Measurements from ENCODE around the gene RNF217. TPM values are rescaled to one million over a fixed set of nuclear protein-coding genes. Genes with fewer than 3 reads are reported as not detected.

The RNF217 gene
- polyA plus RNA-seq, 1 donor (not counting 4 experiments of a cell fraction or from before 2014, with no cell fraction given): 44.0 TPM

- Histone ChIP-seq H3K4me3 (ENCODE audit: control insufficient read depth in 2 of 3, extremely low read depth in 1 of 3, insufficient read depth in 2 of 3, low read depth in 1 of 3, low read length in 3 of 3) (no peak overlapping the region), H3K4me1 (ENCODE audit: control insufficient read depth, extremely low read depth, insufficient read depth, low read length) (peaks cover 21% of the 10 kb centered on the region), H3K27ac (ENCODE audit: control insufficient read depth, insufficient read depth, low read length) (no peak overlapping the region), H3K27me3 (ENCODE audit: control insufficient read depth, extremely low read depth, insufficient read depth, low read length) (no peaks in the 10 kb centered on the region), H3K36me3 (ENCODE audit: control insufficient read depth in 2 of 2, extremely low read depth in 1 of 2, insufficient read depth in 2 of 2, low read length in 2 of 2) (peaks cover 0 to 4% of the 10 kb centered on the region in 2 experiments), H3K4me2 (ENCODE audit: control insufficient read depth, extremely low read depth, insufficient read depth, low read depth, low read length) (no peak overlapping the region), H3K9ac (ENCODE audit: control insufficient read depth, extremely low read depth, insufficient read depth, low read length) (no peak overlapping the region), H3K9me1 (ENCODE audit: control insufficient read depth, extremely low read depth, insufficient read depth, low read length) (no peaks in the 10 kb centered on the region), H3K79me2 (ENCODE audit: control insufficient read depth, insufficient read depth, low read length) (peaks cover 47% of the 10 kb centered on the region), H2AFZ (ENCODE audit: control insufficient read depth, low read length) (no peak overlapping the region), H4K20me1 (ENCODE audit: control insufficient read depth, extremely low read depth, insufficient read depth, low read length) (no peaks in the 10 kb centered on the region), H3K9me3 (ENCODE audit: control insufficient read depth, low read depth, low read length) (no peaks in the 10 kb centered on the region)
- DNase-seq (ENCODE audit: low read depth, low spot score) (no peak), FAIRE-seq (peak; percentile 85)
- no peak for TF ChIP-seq CTCF (optimal IDR thresholded peaks at IDR 0.05 in 1 of 3, IDR thresholded peaks at IDR 0.05 in 1 of 3, conservative IDR thresholded peaks at IDR 0.05 in 1 of 3; ENCODE audit: extremely low read depth in 1 of 3, insufficient read depth in 2 of 3, low read length in 3 of 3)
- TF ChIP-seq EZH2 (IDR thresholded peaks at IDR 0.05; ENCODE audit: low read length): no peak
- dilution Hi-C loops (cut with MboI; ENCODE audit: extremely low pct_ligation_motif_present, low sequenced_read_pairs): no loop called here
Measured at GRCh38 chr6:125004198-125004597, 42.0 kb downstream of the RNF217 start.

GRCh38 chr6:125004797-125005595 is 42.8 kb downstream of the RNF217 start:
- H4K20me1 ChIP-seq (ENCODE audit: control insufficient read depth, extremely low read depth, insufficient read depth, low read length): no peaks in the 10 kb centered on the region
- peaks cover 42% of the 10 kb centered on the region for H3K79me2 ChIP-seq (ENCODE audit: control insufficient read depth, insufficient read depth, low read length)
- H3K4me3 ChIP-seq (ENCODE audit: control insufficient read depth in 2 of 3, extremely low read depth in 1 of 3, insufficient read depth in 2 of 3, low read depth in 1 of 3, low read length in 3 of 3): no peak overlapping the region
- H3K27me3 ChIP-seq (ENCODE audit: control insufficient read depth, extremely low read depth, insufficient read depth, low read length): no peaks in the 10 kb centered on the region
- no peak overlapping the region for H3K4me2 ChIP-seq (ENCODE audit: control insufficient read depth, extremely low read depth, insufficient read depth, low read depth, low read length)
- FAIRE-seq: peak; percentile 41
- TF ChIP-seq EZH2 (IDR thresholded peaks at IDR 0.05; ENCODE audit: low read length): no peak
- no peak for TF ChIP-seq CTCF (optimal IDR thresholded peaks at IDR 0.05 in 1 of 3, IDR thresholded peaks at IDR 0.05 in 1 of 3, conservative IDR thresholded peaks at IDR 0.05 in 1 of 3; ENCODE audit: extremely low read depth in 1 of 3, insufficient read depth in 2 of 3, low read length in 3 of 3)
- H2AFZ ChIP-seq (ENCODE audit: control insufficient read depth, low read length): no peak overlapping the region
- H3K9me1 ChIP-seq (ENCODE audit: control insufficient read depth, extremely low read depth, insufficient read depth, low read length): no peaks in the 10 kb centered on the region
- no peak overlapping the region for H3K27ac ChIP-seq (ENCODE audit: control insufficient read depth, insufficient read depth, low read length)
- peaks cover 21% of the 10 kb centered on the region for H3K4me1 ChIP-seq (ENCODE audit: control insufficient read depth, extremely low read depth, insufficient read depth, low read length)
- H3K9ac ChIP-seq (ENCODE audit: control insufficient read depth, extremely low read depth, insufficient read depth, low read length): no peak overlapping the region
- dilution Hi-C loops (cut with MboI; ENCODE audit: extremely low pct_ligation_motif_present, low sequenced_read_pairs): no loop called here
- DNase-seq (ENCODE audit: low read depth, low spot score): no peak
- H3K36me3 ChIP-seq (ENCODE audit: control insufficient read depth in 2 of 2, extremely low read depth in 1 of 2, insufficient read depth in 2 of 2, low read length in 2 of 2): peaks cover 0 to 4% of the 10 kb centered on the region in 2 experiments
- H3K9me3 ChIP-seq (ENCODE audit: control insufficient read depth, low read depth, low read length): no peaks in the 10 kb centered on the region
